ENCODE data around the gene EPS8L3. TPM values are rescaled to one million over a fixed set of nuclear protein-coding genes. Genes with fewer than 3 reads are reported as not detected.

Gene EPS8L3
- total RNA-seq, 1 donor from 2014 or later = not detected

- Mint-ChIP-seq H3K4me1 (peaks cover 5% of the 10 kb centered on the region), H3K27ac (peak overlapping the region; percentile 90), H3K27me3 (ENCODE audit: insufficient read depth, low read depth) (peaks cover 3% of the 10 kb centered on the region), H3K4me3 (no peak overlapping the region), H3K36me3 (no peaks in the 10 kb centered on the region), H3K9me3 (no peaks in the 10 kb centered on the region)
- no peaks in the 10 kb centered on the region for H4K20me1 ChIP-seq (ENCODE audit: low read depth)
- H3K79me2 ChIP-seq (ENCODE audit: low read depth) = no peaks in the 10 kb centered on the region
- no peaks in the 10 kb centered on the region for H3K9me3 ChIP-seq (ENCODE audit: low read depth)
- no peak for DNase-seq (ENCODE audit: low spot score)
- no peaks in the 10 kb centered on the region for H3F3A ChIP-seq (ENCODE audit: low read depth)
- no peak overlapping the region for H3K9ac ChIP-seq
- no peaks in the 10 kb centered on the region for H3K36me3 ChIP-seq
- no peak overlapping the region for H3K4me3 ChIP-seq
- no peak overlapping the region for H3K4me2 ChIP-seq
- H3K4me1 ChIP-seq = peaks cover 3% of the 10 kb centered on the region
- H3K27me3 ChIP-seq = no peaks in the 10 kb centered on the region
- no peak overlapping the region for H3K27ac ChIP-seq
- H2AFZ ChIP-seq (replicated peaks) = peak overlapping the region; percentile 17
- TF ChIP-seq EZH2phosphoT487 (IDR thresholded peaks at IDR 0.05) (no peak), EZH2 (IDR thresholded peaks at IDR 0.05) (no peak)
- TF ChIP-seq, protein P1, sequence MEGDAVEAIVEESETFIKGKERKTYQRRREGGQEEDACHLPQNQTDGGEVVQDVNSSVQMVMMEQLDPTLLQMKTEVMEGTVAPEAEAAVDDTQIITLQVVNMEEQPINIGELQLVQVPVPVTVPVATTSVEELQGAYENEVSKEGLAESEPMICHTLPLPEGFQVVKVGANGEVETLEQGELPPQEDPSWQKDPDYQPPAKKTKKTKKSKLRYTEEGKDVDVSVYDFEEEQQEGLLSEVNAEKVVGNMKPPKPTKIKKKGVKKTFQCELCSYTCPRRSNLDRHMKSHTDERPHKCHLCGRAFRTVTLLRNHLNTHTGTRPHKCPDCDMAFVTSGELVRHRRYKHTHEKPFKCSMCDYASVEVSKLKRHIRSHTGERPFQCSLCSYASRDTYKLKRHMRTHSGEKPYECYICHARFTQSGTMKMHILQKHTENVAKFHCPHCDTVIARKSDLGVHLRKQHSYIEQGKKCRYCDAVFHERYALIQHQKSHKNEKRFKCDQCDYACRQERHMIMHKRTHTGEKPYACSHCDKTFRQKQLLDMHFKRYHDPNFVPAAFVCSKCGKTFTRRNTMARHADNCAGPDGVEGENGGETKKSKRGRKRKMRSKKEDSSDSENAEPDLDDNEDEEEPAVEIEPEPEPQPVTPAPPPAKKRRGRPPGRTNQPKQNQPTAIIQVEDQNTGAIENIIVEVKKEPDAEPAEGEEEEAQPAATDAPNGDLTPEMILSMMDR (IDR thresholded peaks at IDR 0.05) = no peak
These were observed 6.8 kb upstream of the EPS8L3 start for GRCh38 chr1:109770331-109771095.

DNA sequence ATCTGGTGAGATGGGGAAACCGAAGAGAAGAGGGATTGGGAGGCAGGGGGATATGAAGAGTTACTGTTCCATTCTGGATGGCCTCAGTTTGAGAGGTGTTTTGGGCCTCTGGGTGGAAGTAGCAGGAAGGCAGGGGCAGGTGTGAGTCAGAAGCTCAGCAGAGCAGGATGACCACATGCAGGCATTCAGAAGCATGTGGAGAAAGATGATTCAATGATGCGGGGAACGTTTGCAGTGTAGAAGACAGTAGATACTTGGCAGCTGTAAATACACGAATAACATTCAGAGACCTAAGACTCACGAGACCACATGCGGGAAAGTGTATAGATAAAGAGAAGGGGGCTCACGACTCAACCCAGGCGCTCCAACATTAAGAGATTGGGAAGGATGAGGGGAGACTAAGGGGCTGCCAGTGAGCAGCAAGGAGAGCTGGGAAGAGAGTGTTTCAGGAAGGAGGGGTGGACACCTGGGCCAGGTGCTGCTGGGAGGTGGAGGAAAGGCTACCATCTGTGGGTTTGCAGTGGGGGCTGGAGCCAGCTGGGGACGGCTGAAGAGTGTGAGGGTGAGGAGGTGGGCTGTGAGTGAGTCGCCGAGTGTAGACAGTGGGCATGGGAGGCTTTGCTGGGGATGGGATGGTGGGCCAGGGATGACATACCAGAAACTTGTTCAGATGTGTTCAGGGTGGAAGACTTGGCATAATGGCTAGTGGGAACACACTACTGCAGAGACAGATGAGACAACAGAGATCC lies 5.8 kb upstream of the EPS8L3 start:
- H3K4me3 Mint-ChIP-seq = no peak overlapping the region
- Histone ChIP-seq H3K4me1 (peaks cover 3% of the 10 kb centered on the region), H3K36me3 (no peaks in the 10 kb centered on the region), H3K9ac (no peak overlapping the region), H3K27me3 (no peaks in the 10 kb centered on the region), H3K27ac (no peak overlapping the region), H3K4me3 (no peak overlapping the region), H3F3A (ENCODE audit: low read depth) (no peaks in the 10 kb centered on the region), H4K20me1 (ENCODE audit: low read depth) (no peaks in the 10 kb centered on the region), H3K4me2 (no peak overlapping the region), H3K79me2 (ENCODE audit: low read depth) (no peaks in the 10 kb centered on the region), H3K9me3 (ENCODE audit: low read depth) (no peaks in the 10 kb centered on the region), H2AFZ (replicated peaks) (no peak overlapping the region)
- TF ChIP-seq EZH2 (IDR thresholded peaks at IDR 0.05) (no peak), EZH2phosphoT487 (IDR thresholded peaks at IDR 0.05) (no peak)
- TF ChIP-seq, protein P1 (IDR thresholded peaks at IDR 0.05) = no peak
- no peak for DNase-seq (ENCODE audit: low spot score)
- H3K27me3 Mint-ChIP-seq (ENCODE audit: insufficient read depth, low read depth) = no peaks in the 10 kb centered on the region
- H3K4me1 Mint-ChIP-seq = peaks cover 5% of the 10 kb centered on the region
- no peak overlapping the region for H3K27ac Mint-ChIP-seq
- no peaks in the 10 kb centered on the region for H3K9me3 Mint-ChIP-seq
- H3K36me3 Mint-ChIP-seq = no peaks in the 10 kb centered on the region

DNA sequence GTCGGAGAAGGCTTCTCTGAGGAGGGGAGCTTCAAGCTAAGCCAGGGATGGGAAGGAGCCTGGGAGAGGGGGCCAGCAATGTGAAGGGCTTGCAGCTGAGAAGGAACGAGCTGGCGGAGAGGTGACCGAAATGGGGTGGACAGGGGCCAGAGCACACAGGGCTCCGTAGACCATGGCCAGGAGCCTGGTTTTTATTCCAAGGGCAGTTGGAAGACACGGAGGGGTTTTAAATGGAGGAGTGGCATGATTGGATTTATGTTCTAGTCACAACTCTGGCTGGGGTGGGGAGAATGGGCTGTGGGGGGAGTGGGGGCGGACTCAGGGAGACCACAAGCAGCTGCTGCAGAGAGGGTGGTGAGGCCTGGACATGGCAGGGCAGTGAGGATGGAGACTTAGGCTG lies 5.1 kb upstream of the EPS8L3 start:
- H4K20me1 ChIP-seq (ENCODE audit: low read depth) = no peaks in the 10 kb centered on the region
- no peak overlapping the region for H3K4me3 ChIP-seq
- peaks cover 3% of the 10 kb centered on the region for H3K4me1 ChIP-seq
- H3F3A ChIP-seq (ENCODE audit: low read depth) = no peaks in the 10 kb centered on the region
- no peaks in the 10 kb centered on the region for H3K79me2 ChIP-seq (ENCODE audit: low read depth)
- Mint-ChIP-seq H3K27me3 (ENCODE audit: insufficient read depth, low read depth) (no peaks in the 10 kb centered on the region), H3K4me1 (peaks cover 5% of the 10 kb centered on the region), H3K9me3 (no peaks in the 10 kb centered on the region), H3K27ac (no peak overlapping the region), H3K4me3 (no peak overlapping the region), H3K36me3 (no peaks in the 10 kb centered on the region)
- H3K27ac ChIP-seq = no peak overlapping the region
- H3K36me3 ChIP-seq = no peaks in the 10 kb centered on the region
- no peak overlapping the region for H3K4me2 ChIP-seq
- TF ChIP-seq EZH2phosphoT487 (IDR thresholded peaks at IDR 0.05) (no peak), EZH2 (IDR thresholded peaks at IDR 0.05) (no peak)
- TF ChIP-seq, protein P1 (IDR thresholded peaks at IDR 0.05) = no peak
- H3K27me3 ChIP-seq = no peaks in the 10 kb centered on the region
- no peaks in the 10 kb centered on the region for H3K9me3 ChIP-seq (ENCODE audit: low read depth)
- no peak overlapping the region for H3K9ac ChIP-seq
- no peak overlapping the region for H2AFZ ChIP-seq (replicated peaks)
- no peak for DNase-seq (ENCODE audit: low spot score)
